Tibial artery (tissue), 4 donors: Measurements from ENCODE around the gene IGLL5.

Experiments
- DNase-seq, 2 donors: peaks; one replicate each; pipeline ENCODE4 v3.0.0-alpha.2; 2019
- H3K27ac ChIP-seq, 2 donors: fragments of 200-600 bp; sonication (generic) in 1 of 2; 1 replicate in 1 of 2; 2 replicates in 1 of 2; pipeline ENCODE4 v1.5.1; 2018 to 2019; ENCODE audit warnings: mild to moderate bottlenecking in 1 of 2
- H3K27me3 ChIP-seq, 2 donors: fragments of 200-600 bp; sonication (generic) in 1 of 2; one replicate each; pipeline versions ENCODE4 v1.5.1 to v1.6.0; 2016 to 2019
- H3K36me3 ChIP-seq, 3 donors: fragments of 200-600 bp; sonication (generic) in 2 of 3; one replicate each; pipeline ENCODE4 v1.5.1; 2016 to 2019; ENCODE audit warnings: mild to moderate bottlenecking in 2 of 3
- H3K4me1 ChIP-seq, 4 donors: fragments of 200-600 bp; sonication (generic) in 2 of 4; 1 replicate in 3 of 4; 2 replicates in 1 of 4; pipeline ENCODE4 v1.5.1; 2016 to 2019
- H3K4me3 ChIP-seq, 2 donors: fragments of 200-600 bp; sonication (generic) in 1 of 2; 1 replicate in 1 of 2; 2 replicates in 1 of 2; pipeline ENCODE4 v1.5.1; 2018 to 2019; ENCODE audit warnings: mild to moderate bottlenecking in 2 of 2
- H3K9me3 ChIP-seq, 3 donors: fragments of 200-600 bp; sonication (generic) in 1 of 3; one replicate each; pipeline ENCODE4 v1.5.1; 2016 to 2019
- CTCF ChIP-seq, 2 experiments: fragments of 200-600 bp in 1 of 2; fragments of 450-650 bp in 1 of 2; IDR thresholded peaks; one replicate each; pipeline ENCODE4 v1.5.1; 2017 to 2019; ENCODE audit warnings: antibody characterized with exemption in 2 of 2, mild to moderate bottlenecking in 1 of 2, moderate library complexity in 1 of 2
- intact Hi-C: fragments of 100-400 bp; cut with DNase I; formaldehyde crosslinking; loops from one replicate; pipeline ENCODE4 v1.15.0; 2023; ENCODE audit warnings: low total_unique reads

IGLL5 gene

GRCh38 chr22:22906907-22907550 lies 19.4 kb downstream of the IGLL5 start:
- Histone ChIP-seq H3K27me3 (peaks cover 0 to 14% of the 10 kb centered on the region in 2 donors), H3K4me3 (no peak overlapping the region), H3K36me3 (no peaks in the 10 kb centered on the region), H3K9me3 (no peaks in the 10 kb centered on the region), H3K4me1 (no peaks in the 10 kb centered on the region), H3K27ac (no peak overlapping the region)
- DNase-seq: no peak
- no peak for TF ChIP-seq CTCF (IDR thresholded peaks at IDR 0.05)
- intact Hi-C loops: no loop called here

GRCh38 chr22:22907551-22908494 lies 20.2 kb downstream of the IGLL5 start:
- TF ChIP-seq CTCF (IDR thresholded peaks at IDR 0.05): no peak
- no peaks in the 10 kb centered on the region for H3K9me3 ChIP-seq
- no peak overlapping the region for H3K4me3 ChIP-seq
- peaks cover 0 to 11% of the 10 kb centered on the region in 2 donors for H3K27me3 ChIP-seq
- no peak for DNase-seq
- intact Hi-C loops: no loop called here
- no peaks in the 10 kb centered on the region for H3K4me1 ChIP-seq
- no peaks in the 10 kb centered on the region for H3K36me3 ChIP-seq
- H3K27ac ChIP-seq: no peak overlapping the region

- no peak for TF ChIP-seq CTCF (IDR thresholded peaks at IDR 0.05)
- H3K4me1 ChIP-seq: no peaks in the 10 kb centered on the region
- H3K4me3 ChIP-seq: no peak overlapping the region
- intact Hi-C loops: no loop called here
- no peaks in the 10 kb centered on the region for H3K36me3 ChIP-seq
- DNase-seq: no peak
- peaks cover 0 to 11% of the 10 kb centered on the region in 2 donors for H3K27me3 ChIP-seq
- H3K27ac ChIP-seq: no peak overlapping the region
- H3K9me3 ChIP-seq: no peaks in the 10 kb centered on the region
Observed at GRCh38 chr22:22908495-22908861, 20.9 kb downstream of the IGLL5 start.

GRCh38 chr22:22908941-22909604 lies 21.5 kb downstream of the IGLL5 start:
- intact Hi-C loops: no loop called here
- TF ChIP-seq CTCF (IDR thresholded peaks at IDR 0.05): no peak
- Histone ChIP-seq H3K9me3 (no peaks in the 10 kb centered on the region), H3K27ac (no peak overlapping the region), H3K4me1 (no peaks in the 10 kb centered on the region), H3K27me3 (peaks cover 0 to 11% of the 10 kb centered on the region in 2 donors), H3K36me3 (no peaks in the 10 kb centered on the region), H3K4me3 (no peak overlapping the region)
- DNase-seq: no peak

GRCh38 chr22:22909605-22910271 lies 22.1 kb downstream of the IGLL5 start:
- Histone ChIP-seq H3K9me3 (no peaks in the 10 kb centered on the region), H3K27me3 (peaks cover 0 to 8% of the 10 kb centered on the region in 2 donors), H3K36me3 (no peaks in the 10 kb centered on the region), H3K4me1 (no peaks in the 10 kb centered on the region), H3K27ac (no peak overlapping the region), H3K4me3 (no peak overlapping the region)
- TF ChIP-seq CTCF (IDR thresholded peaks at IDR 0.05): no peak
- DNase-seq: no peak
- intact Hi-C loops: no loop called here
